GM21737 (cell line): ENCODE data around the gene TTC29.
"Not testable (repeated sequence)": the region's sequence is repeated elsewhere in the genome, so short reads cannot be mapped to it uniquely, and the experiment has no call there.

Experiments
- ATAC-seq: cut with Tn5 transposase; IDR thresholded peaks from one replicate; pipeline ENCODE4 v1.9.1; 2021; ENCODE audit warnings: mild to moderate bottlenecking, moderate library complexity; ENCODE audit not compliant: unreplicated experiment

The TTC29 gene

GRCh38 chr4:146883070-146883469 is 62.6 kb downstream of the TTC29 start:
- no peak for ATAC-seq

- no peak for ATAC-seq
These were observed 88.4 kb downstream of the TTC29 start for GRCh38 chr4:146857298-146857697.

GRCh38 chr4:146855761-146856160 is 89.9 kb downstream of the TTC29 start:
- no peak for ATAC-seq

GRCh38 chr4:146852360-146852759 is 93.3 kb downstream of the TTC29 start:
- ATAC-seq: no peak

- ATAC-seq: no peak
These were observed 98.3 kb downstream of the TTC29 start for GRCh38 chr4:146847345-146847744.

- ATAC-seq: no peak
These were observed 98.8 kb downstream of the TTC29 start for GRCh38 chr4:146846882-146847281.

GRCh38 chr4:146844761-146845160 is 100.9 kb downstream of the TTC29 start:
- ATAC-seq: no peak

GRCh38 chr4:146842876-146843275 is 102.8 kb downstream of the TTC29 start:
- ATAC-seq: no peak

- no peak for ATAC-seq
These were observed 104.9 kb downstream of the TTC29 start for GRCh38 chr4:146840731-146841130.

- no peak for ATAC-seq
These were observed 110.6 kb downstream of the TTC29 start for GRCh38 chr4:146835096-146835495.

GRCh38 chr4:146834263-146835034 is 111.2 kb downstream of the TTC29 start:
- no peak for ATAC-seq

GRCh38 chr4:146833530-146833929 is 112.1 kb downstream of the TTC29 start:
- no peak for ATAC-seq

- ATAC-seq: not testable (repeated sequence)
These were observed 122.7 kb downstream of the TTC29 start for GRCh38 chr4:146822980-146823379.

- ATAC-seq: no peak
These were observed 130.9 kb downstream of the TTC29 start for GRCh38 chr4:146814750-146815149.

GRCh38 chr4:146795711-146796110 is 150.0 kb downstream of the TTC29 start:
- no peak for ATAC-seq

- ATAC-seq: no peak
These were observed 151.9 kb downstream of the TTC29 start for GRCh38 chr4:146793727-146794126.

- ATAC-seq: no peak
These were observed 154.2 kb downstream of the TTC29 start for GRCh38 chr4:146791439-146791838.

- no peak for ATAC-seq
These were observed 155.1 kb downstream of the TTC29 start for GRCh38 chr4:146790515-146790914.

- ATAC-seq: no peak
These were observed 157.9 kb downstream of the TTC29 start for GRCh38 chr4:146787731-146788130.

GRCh38 chr4:146776691-146777090 is 169.0 kb downstream of the TTC29 start:
- no peak for ATAC-seq

GRCh38 chr4:146763560-146763959 is 182.1 kb downstream of the TTC29 start:
- ATAC-seq: no peak

GRCh38 chr4:146762016-146762415 is 183.6 kb downstream of the TTC29 start:
- ATAC-seq: no peak

- no peak for ATAC-seq
These were observed 203.2 kb downstream of the TTC29 start for GRCh38 chr4:146742416-146742815.
